Measurements from ENCODE around the gene UNC13C.

Gene UNC13C

DNA sequence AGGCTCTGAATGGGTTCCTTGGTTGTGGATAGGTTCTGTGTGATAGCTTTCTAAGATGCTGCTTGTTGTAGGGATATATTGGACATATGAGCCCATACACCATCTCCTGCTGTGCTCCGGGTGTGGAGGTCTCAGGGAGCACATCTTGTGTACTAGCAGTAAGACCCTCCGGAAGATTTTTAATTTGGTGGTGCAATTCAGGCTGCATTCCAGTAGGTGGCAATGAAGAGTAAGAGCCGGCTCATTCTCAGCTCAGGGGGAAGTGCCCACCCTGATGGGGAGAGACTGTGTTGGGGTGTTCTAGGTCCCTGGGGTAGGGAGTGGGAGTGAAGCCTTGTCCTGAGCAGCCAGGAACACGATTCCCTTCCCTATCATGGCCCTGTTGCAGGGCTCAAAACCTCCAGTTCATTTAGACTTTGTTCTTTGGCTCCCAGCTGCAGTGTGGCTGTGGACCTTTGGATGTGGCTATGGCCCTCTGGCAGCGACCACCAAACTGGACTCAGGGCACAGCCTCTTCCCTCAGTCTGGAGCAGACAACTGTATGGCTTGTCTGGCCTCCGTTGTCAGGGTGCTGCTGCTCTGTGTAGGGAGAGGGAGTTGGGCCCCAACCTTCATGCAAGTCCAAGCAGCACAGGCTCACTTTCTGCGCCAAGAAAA lies 104.7 kb downstream of the UNC13C start:
- no peaks in the 10 kb centered on the region for H3K27me3 ChIP-seq (ENCODE audit: insufficient read depth, low read depth)
- H3K4me2 ChIP-seq: no peak overlapping the region
- no peaks in the 10 kb centered on the region for H3K36me3 ChIP-seq (ENCODE audit: insufficient read depth)
- H3K4me1 ChIP-seq (ENCODE audit: low read depth, poor library complexity, severe bottlenecking): peaks cover 5% of the 10 kb centered on the region
- TF ChIP-seq, protein P1, sequence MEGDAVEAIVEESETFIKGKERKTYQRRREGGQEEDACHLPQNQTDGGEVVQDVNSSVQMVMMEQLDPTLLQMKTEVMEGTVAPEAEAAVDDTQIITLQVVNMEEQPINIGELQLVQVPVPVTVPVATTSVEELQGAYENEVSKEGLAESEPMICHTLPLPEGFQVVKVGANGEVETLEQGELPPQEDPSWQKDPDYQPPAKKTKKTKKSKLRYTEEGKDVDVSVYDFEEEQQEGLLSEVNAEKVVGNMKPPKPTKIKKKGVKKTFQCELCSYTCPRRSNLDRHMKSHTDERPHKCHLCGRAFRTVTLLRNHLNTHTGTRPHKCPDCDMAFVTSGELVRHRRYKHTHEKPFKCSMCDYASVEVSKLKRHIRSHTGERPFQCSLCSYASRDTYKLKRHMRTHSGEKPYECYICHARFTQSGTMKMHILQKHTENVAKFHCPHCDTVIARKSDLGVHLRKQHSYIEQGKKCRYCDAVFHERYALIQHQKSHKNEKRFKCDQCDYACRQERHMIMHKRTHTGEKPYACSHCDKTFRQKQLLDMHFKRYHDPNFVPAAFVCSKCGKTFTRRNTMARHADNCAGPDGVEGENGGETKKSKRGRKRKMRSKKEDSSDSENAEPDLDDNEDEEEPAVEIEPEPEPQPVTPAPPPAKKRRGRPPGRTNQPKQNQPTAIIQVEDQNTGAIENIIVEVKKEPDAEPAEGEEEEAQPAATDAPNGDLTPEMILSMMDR (conservative IDR thresholded peaks at IDR 0.05; ENCODE audit: low read depth, low read length): peak; percentile 97
- no peaks in the 10 kb centered on the region for H3K79me2 ChIP-seq (ENCODE audit: insufficient read depth, low read depth)
- peak overlapping the region; percentile 36; the same call in 1 of the 2 replicates for H2AFZ ChIP-seq (ENCODE audit: low read depth)
- no peak overlapping the region for H3K9ac ChIP-seq
- H3K4me3 ChIP-seq (IDR thresholded peaks at IDR 0.05; ENCODE audit: insufficient read depth, low read depth, low read length): no peak overlapping the region
- H4K20me1 ChIP-seq (ENCODE audit: insufficient read depth): no peaks in the 10 kb centered on the region
- no peak overlapping the region for H3K27ac ChIP-seq

DNA sequence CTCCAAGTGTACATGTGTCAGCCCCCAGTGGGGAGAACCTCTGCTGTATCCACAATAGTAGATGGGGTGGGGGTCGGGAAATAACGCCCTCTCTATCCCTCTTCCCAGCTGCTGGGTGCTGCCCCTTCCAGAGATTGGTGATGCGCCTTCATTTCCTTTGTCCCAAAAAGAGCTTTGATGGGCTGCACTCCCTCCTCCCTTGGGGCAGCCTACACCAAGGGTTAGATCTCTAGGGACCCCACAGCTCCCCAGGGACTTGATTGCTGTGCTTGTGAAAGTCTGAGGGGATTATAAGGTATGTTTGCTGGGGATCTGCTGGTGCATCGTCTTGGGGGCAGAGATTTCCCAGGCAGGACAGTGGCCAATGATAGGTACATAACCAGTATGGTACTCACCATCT lies 105.3 kb downstream of the UNC13C start:
- Histone ChIP-seq H3K27ac (no peak overlapping the region), H3K36me3 (ENCODE audit: insufficient read depth) (no peaks in the 10 kb centered on the region), H3K9ac (no peak overlapping the region), H3K4me1 (ENCODE audit: low read depth, poor library complexity, severe bottlenecking) (peaks cover 5% of the 10 kb centered on the region), H4K20me1 (ENCODE audit: insufficient read depth) (no peaks in the 10 kb centered on the region), H3K79me2 (ENCODE audit: insufficient read depth, low read depth) (no peaks in the 10 kb centered on the region), H3K4me3 (IDR thresholded peaks at IDR 0.05; ENCODE audit: insufficient read depth, low read depth, low read length) (no peak overlapping the region), H2AFZ (ENCODE audit: low read depth) (peak overlapping the region; percentile 36; the same call in 1 of the 2 replicates), H3K4me2 (no peak overlapping the region), H3K27me3 (ENCODE audit: insufficient read depth, low read depth) (no peaks in the 10 kb centered on the region)
- TF ChIP-seq, protein P1 (conservative IDR thresholded peaks at IDR 0.05; ENCODE audit: low read depth, low read length): no peak

DNA sequence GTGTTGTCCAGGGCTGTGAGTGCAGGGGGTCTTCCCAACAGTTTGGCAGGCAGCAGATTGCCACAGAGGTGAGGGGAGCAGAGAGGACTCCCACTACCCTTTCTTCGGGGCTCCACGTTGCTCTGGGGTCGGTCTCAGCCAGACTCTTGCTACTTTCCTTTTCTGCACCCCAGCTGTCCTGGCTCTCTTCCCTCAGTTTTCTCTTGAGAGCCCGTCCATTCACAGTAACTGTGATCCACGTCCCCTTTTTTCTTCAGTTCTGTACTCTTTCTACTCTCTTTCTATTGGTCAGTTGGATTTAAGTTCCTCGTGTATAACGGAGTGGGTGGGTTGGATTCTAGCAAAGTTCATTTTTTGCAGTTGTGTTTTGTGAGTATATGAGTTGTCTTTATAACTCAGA lies 105.8 kb downstream of the UNC13C start:
- H3K4me2 ChIP-seq: no peak overlapping the region
- H3K9ac ChIP-seq: no peak overlapping the region
- no peak overlapping the region for H3K4me3 ChIP-seq (IDR thresholded peaks at IDR 0.05; ENCODE audit: insufficient read depth, low read depth, low read length)
- H3K27ac ChIP-seq: no peak overlapping the region
- TF ChIP-seq, protein P1 (conservative IDR thresholded peaks at IDR 0.05; ENCODE audit: low read depth, low read length): no peak
- no peaks in the 10 kb centered on the region for H3K79me2 ChIP-seq (ENCODE audit: insufficient read depth, low read depth)
- H3K4me1 ChIP-seq (ENCODE audit: low read depth, poor library complexity, severe bottlenecking): peaks cover 5% of the 10 kb centered on the region
- no peaks in the 10 kb centered on the region for H3K36me3 ChIP-seq (ENCODE audit: insufficient read depth)
- H3K27me3 ChIP-seq (ENCODE audit: insufficient read depth, low read depth): no peaks in the 10 kb centered on the region
- H4K20me1 ChIP-seq (ENCODE audit: insufficient read depth): no peaks in the 10 kb centered on the region
- no peak overlapping the region for H2AFZ ChIP-seq (ENCODE audit: low read depth)

DNA sequence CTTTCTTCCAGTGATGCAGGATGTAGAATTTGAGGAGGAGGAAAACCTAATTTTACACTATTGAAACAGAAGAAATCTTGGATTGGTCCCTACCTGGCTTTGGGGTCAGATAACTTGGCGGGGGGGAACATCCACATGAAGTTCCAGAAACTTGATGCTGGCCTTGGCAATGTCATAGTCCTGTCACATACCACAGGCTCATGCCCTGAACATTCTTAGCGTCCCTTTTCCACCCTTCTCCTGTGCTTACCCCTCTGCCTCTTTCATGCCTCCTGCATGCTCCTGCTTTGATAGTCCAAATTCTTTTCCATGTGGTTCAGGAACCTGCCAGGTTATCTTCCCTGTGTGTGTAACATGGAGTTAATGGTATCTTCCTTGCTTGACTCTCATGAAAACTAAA lies 110.6 kb downstream of the UNC13C start:
- H3K79me2 ChIP-seq (ENCODE audit: insufficient read depth, low read depth): no peaks in the 10 kb centered on the region
- TF ChIP-seq, protein P1 (conservative IDR thresholded peaks at IDR 0.05; ENCODE audit: low read depth, low read length): no peak
- no peaks in the 10 kb centered on the region for H3K27me3 ChIP-seq (ENCODE audit: insufficient read depth, low read depth)
- H4K20me1 ChIP-seq (ENCODE audit: insufficient read depth): no peaks in the 10 kb centered on the region
- H3K4me1 ChIP-seq (ENCODE audit: low read depth, poor library complexity, severe bottlenecking): no peaks in the 10 kb centered on the region
- no peak overlapping the region for H3K4me3 ChIP-seq (IDR thresholded peaks at IDR 0.05; ENCODE audit: insufficient read depth, low read depth, low read length)
- H3K9ac ChIP-seq: no peak overlapping the region
- no peak overlapping the region for H3K4me2 ChIP-seq
- H3K27ac ChIP-seq: no peak overlapping the region
- H2AFZ ChIP-seq (ENCODE audit: low read depth): no peak overlapping the region
- no peaks in the 10 kb centered on the region for H3K36me3 ChIP-seq (ENCODE audit: insufficient read depth)

Data from KMS-11 (cell line).